Left renal pelvis (tissue), 4 donors: Measurements from ENCODE around the gene ZNF638. TPM values are rescaled to one million over a fixed set of nuclear protein-coding genes. Genes with fewer than 3 reads are reported as not detected.
"Not testable (repeated sequence)": the region's sequence is repeated elsewhere in the genome, so short reads cannot be mapped to it uniquely, and the experiment has no call there.

Source experiments
- DNase-seq, 4 donors: peaks; one replicate each; pipeline ENCODE4 v3.0.0-alpha.2; 2013; ENCODE audit warnings: low read depth in 4 of 4, low spot score in 3 of 4
- polyA plus RNA-seq, 4 donors: library from polyadenylated mRNA; unstranded; fragments of 120-200 nt; gene quantifications; one replicate each; pipeline ENCODE4 v1.2.1, GENCODE V29; 2013; ENCODE audit not compliant: insufficient read length in 4 of 4

The ZNF638 gene
- polyA plus RNA-seq, 4 donors, result 138 to 229 (median 222) TPM

DNA sequence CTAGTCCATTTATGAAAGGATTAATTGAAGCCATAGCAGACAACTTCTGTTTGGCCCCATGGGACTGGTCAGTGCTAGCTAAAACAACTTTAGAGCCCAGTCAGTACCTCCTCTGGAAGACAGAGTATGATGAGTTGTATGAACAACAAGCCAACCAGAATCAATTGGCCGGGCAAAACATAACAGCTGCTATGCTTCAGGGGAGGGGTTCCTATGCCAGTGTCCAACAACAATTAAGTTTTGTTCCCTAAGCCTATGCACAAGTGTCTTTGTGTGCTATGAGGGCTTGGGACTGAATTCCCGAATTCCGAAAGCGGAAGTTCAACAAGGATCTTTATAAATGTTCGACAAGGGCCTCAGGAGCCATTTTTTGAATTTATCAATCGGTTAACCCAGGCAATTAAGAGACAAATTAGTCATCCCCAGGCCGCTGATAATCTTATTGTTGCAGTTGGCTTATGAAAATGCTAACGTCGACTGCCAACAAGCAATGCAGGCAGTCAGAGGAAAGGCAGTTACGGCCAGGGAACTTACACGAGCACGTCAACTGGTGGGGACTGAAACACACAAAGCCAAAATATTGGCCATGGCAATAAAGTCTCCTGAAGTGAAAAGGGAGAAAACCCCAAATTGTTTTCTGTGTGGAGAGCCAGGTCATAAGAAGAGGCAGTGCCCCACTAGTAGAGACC is 57.9 kb downstream of the ZNF638 start:
- DNase-seq, result no peak

DNA sequence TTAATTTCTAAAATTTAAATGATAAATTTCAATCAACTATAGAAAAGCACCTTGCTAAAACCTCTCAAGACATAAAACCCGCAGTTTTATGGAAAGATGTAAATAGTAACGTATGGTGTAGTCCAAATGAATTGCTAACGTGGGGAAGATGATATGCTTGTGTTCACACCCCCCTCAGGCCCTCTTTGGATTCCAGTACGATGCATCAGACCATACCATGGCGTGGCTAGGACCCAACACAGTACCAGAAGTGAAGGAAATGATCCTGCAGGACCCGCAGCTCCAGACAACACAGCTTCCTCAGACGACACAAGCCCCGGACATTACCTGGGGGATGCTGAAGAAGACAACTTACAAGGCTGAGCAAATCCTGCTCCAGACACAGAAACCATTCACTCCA is 61.6 kb downstream of the ZNF638 start:
- DNase-seq, result no peak

DNA sequence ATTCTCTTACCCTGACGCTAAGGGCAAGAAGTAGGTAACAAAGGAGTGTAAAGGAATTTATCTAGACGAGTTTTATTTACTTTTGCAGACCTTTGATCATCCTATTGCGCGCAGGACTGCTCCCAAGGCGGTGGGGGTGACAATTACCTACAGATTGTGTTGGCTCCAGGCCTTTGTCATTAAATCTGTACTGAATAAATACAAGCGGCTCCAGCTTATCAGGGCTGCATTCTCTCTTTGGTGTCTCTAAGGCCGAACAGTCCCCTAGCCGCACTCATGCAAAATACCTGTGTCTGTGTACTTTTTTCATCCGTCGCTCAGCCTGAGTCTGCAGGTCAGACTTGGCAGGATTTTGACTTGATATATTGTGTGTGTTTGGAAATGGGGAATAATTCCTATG is 63.9 kb downstream of the ZNF638 start:
- no peak for DNase-seq

DNA sequence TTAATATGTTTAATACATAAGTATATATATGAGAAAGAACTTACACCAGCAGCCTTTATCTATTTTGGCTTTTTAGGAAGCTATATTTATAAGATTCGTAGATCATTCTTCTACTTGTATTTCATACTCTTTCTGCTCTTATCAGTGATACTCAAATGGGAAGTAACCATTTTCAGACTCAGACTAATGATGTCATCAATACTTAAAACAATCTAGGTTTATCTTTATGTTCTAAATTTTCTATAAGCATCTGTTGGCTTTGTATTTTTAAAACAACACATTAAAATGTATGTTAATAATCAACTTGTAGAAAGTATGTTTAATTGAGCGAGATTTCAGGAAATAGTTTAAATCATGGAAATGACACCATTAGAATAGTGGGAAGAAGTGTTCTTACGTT is 70.8 kb downstream of the ZNF638 start:
- DNase-seq, result no peak

DNA sequence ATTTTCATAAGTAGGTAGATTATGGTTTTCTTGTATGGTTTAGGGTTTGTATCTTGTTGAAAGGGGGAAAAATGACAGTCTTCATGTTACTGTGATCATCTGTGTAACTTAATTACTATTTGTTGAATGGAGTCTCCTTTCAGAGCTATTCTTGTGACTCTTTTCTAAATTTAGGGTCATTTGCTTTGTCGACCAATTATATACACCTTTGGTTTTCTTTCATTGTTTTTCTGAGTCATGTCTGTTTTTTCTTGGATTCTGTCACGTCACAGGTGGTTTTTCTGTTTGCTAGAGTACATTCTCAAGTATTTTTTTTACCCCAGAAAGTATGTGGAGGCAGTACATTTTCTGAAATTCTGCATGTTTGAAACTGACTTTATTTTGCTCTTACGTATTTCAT is 78.0 kb downstream of the ZNF638 start:
- DNase-seq, result no peak

DNA sequence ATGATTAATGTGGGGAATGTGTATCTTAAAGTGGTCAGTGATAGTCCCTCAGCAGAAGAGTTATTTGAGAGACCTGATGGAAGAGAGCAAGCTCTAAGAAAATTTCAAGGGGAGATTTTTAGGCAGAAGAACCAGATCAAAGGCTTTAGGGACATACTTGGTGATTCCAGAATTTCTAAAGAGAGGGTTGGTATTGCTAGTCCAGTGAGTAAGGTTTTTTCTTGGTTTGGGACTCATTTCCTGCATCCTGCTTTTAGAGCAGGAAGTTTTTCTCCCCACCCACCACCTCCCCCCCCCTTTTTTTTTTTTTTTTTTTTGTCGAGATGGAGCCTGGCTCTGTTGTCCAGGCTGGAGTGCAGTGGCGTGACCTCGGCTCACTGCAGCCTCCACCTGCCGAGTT is 79.1 kb downstream of the ZNF638 start:
- no peak for DNase-seq

DNA sequence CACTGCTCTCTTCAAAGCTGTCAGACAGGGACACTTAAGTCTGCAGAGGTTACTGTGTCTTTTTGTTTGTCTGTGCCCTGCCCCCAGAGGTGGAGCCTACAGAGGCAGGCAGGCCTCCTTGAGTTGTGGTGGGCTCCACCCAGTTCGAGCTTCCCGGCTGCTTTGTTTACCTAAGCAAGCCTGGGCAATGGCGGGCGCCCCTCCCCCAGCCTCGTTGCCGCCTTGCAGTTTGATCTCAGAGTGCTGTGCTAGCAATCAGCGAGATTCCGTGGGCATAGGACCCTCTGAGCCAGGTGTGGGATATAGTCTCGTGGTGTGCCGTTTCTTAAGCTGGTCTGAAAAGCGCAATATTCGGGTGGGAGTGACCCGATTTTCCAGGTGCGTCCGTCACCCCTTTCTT is 85.3 kb downstream of the ZNF638 start:
- DNase-seq, result not testable (repeated sequence)

DNA sequence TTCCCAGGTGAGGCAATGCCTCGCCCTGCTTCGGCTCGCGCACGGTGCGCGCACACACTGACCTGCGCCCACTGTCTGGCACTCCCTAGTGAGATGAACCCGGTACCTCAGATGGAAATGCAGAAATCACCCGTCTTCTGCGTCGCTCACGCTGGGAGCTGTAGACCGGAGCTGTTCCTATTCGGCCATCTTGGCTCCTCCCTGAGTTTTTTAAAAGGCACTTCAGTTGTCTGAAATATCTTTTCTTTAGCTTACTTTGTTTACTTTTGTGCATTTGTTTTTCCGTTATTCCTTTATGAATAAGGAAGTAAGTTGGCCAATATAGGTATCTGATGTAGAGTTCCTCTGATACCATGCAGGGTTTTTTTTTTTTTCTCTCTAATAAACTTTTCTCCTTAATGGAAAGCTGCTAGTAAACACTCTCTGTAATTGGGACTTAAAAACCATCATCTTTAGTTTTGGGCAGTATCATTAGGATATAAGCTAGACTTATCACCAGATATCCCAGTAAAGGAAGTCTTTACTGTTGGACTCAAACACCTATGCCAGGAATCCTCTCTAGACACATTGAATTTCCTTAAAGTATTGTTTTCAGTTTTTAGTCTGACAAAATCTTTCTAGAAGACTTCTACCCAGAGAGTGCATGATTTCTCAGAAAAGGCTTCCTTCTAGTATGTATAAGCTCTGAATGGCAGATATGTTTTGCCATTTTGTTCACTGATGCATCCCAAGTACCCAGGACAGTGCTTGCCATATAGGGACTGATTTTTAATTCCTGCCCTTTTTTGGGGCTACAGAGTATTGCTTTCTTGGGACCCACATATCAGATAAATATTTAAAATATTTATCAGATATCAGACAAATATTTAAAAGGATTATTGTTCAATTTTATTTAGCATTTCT is 86.0 kb downstream of the ZNF638 start:
- no peak for DNase-seq

DNA sequence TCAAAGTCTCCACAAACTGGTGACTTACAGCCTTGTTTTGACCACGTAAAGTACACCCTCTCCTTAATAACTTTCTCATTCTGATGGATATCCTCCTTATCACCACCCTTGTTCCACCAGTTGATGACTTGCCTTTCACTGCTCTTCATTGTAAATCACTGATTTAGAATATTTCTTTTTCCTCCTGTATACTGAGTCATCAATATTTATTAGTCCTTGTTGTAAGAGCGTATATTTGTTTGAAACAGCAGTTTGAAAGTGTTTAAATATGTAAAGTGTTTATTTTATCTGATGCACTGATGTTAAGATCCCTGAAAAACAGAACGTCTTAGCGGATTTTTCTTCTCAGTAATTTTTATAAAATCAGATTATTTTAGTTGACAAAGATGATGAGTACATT is 87.6 kb downstream of the ZNF638 start:
- DNase-seq, result no peak

DNA sequence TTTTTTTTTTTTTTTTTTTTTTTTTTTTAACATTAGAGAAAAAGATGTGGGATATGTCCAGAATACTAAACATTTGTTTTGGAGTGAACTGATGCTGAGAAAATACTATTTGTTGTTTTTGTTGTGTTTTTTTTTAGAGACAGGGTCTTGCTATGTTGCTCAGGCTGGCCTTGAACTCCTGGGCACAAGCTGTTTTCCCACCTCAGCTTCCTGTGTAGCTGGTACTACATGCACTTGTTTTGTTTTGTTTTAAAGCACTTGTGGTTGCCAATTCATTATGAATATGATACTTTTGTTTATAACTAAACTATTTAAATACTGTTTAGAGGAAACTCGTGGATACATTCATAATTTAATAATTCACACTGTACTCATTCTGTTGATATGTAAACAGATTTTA is 88.4 kb downstream of the ZNF638 start:
- DNase-seq, result no peak

DNA sequence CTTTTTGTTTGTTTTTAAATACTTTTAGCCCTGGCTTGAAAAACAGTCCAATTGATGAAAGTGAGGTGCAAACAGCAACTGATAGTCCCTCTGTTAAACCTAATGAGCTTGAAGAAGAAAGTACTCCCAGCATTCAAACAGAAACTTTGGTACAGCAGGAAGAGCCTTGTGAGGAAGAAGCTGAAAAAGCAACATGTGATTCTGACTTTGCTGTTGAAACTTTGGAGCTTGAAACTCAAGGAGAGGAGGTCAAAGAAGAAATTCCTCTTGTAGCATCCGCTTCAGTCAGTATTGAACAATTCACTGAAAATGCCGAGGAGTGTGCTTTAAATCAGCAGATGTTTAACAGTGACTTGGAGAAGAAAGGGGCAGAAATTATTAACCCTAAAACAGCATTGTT is 91.2 kb downstream of the ZNF638 start:
- DNase-seq, result no peak

DNA sequence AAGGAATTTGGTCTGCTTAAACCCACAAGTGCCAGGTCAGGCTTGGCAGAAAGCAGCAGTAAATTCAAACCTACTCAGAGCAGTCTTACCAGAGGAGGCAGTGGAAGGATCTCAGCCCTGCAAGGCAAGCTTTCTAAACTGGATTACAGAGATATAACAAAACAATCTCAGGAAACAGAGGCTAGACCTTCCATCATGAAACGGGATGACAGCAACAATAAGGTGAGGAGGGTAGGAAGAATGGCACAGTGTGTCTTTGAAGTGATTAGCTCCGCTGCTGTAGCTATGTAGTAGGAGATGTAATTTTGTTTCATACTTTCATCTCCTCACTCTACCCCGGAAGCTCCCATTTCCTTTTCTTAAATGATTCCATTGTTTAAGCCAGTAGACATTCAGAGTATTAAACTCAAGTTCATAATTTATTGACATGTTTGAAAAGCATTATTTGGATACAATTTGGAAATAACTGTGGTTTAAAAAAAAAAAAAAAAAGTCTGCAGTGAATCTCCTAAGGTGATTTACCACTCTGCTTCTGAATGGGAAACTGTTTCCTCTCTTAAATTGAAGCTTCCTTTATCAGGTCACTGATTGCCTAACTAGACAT is 92.3 kb downstream of the ZNF638 start:
- no peak for DNase-seq

DNA sequence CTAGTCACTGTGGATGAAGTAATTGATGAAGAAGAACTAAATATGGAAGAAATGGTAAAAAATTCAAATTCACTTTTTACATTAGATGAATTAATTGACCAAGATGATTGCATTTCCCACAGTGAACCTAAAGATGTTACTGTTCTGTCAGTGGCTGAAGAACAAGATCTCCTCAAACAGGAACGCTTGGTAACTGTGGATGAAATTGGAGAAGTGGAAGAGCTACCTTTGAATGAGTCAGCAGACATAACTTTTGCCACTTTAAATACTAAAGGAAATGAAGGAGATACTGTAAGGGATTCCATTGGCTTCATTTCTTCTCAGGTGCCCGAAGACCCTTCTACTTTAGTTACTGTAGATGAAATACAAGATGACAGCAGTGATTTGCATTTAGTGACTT is 95.1 kb downstream of the ZNF638 start:
- DNase-seq, result no peak

DNA sequence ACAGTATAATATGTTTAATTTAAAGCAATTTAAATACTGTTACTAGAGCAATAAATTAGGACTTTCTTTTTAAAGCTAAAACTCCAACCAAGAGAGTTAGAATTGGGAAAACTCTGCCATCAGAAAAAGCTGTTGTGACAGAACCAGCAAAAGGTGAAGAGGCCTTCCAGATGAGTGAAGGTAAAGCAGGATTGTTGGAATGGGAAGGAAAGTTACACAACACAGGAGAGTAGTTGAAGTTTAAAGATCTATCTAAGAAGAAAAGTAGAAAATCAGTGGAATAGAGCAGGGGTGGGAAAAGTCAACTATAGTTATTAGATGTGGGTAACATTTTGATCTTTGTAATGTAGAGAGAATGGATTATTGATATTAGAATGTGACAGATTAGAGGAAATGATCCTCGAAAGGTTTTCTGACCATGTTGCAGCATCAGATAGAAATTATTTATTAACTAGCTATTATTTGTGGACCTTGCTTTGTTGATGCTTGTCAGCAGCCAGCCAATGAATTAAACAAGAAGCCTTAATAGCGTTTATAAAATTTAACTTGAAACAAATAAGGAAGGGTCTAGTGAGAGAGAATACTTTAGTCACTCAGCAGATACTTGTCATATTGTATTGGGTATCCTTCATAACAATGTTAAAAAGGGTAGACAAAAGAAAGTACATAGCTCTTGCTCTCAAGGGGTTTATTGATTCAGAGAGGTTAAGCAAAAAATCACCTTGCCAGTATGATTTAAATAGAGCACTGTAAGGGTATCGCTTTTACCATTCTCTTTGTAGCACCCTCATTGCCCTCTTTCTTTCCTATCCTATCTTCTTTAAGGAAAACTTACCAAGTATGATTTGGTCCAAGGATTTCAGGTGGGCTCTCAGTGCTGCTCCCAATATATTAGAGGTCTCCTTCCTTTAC is 97.1 kb downstream of the ZNF638 start:
- DNase-seq, result no peak

DNA sequence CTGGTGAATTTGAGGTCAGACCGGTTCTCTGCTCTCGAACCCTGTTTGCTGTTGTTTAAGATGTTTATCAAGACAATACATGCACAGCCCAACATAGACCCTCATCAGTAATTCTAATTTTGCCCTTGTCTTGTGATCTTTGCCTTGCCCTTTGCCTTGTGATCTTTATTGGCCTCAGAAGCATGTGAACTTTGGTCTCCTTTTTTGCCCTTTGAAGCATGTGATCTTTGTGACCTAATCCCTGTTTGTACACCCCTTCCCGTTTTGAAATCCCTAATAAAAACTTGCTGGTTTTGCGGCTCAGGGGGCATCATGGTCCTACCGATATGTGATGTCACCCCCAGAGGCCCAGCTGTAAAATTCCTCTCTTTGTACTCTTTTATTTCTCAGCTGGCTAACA is 113.6 kb downstream of the ZNF638 start:
- DNase-seq, result not testable (repeated sequence)

DNA sequence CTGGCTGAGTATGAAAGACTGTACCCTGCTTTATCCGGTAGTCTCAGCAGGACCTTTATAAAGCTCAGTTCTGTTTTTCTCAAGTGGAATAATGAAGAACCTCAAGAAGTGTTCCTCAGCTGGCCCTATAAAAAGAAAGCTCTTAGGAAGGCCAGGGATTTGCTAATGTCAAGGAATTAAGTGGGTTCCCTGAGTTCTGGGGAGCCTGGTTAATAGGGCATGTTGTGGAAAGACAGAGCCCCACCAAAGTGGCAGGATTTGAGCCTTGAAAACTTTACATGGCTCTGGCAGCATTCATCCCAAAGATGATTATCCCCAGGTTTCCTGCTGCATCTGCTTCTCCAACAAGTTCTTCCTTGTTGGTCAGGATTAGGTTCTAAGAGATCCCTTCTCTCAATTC is 114.9 kb downstream of the ZNF638 start:
- no peak for DNase-seq

DNA sequence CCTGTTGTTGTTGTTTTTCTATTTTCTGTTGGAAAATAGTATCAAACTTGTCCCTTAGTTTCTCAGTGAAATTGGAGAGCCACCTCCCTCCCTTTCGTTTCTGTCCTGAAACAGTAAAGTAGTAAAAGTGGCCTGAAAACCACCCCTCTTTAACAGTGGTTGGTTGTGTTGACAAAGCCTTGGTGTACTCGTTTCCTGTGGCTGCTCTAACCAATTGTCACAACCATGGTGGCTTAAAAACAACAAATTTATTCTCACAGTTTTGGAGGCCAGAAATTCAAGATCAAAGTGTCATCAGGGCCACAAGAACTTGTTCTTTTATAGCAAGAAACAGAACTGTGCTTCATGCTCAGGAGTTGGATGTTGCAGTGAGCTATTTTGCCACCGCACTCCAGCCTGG is 117.8 kb downstream of the ZNF638 start:
- DNase-seq, result no peak

DNA sequence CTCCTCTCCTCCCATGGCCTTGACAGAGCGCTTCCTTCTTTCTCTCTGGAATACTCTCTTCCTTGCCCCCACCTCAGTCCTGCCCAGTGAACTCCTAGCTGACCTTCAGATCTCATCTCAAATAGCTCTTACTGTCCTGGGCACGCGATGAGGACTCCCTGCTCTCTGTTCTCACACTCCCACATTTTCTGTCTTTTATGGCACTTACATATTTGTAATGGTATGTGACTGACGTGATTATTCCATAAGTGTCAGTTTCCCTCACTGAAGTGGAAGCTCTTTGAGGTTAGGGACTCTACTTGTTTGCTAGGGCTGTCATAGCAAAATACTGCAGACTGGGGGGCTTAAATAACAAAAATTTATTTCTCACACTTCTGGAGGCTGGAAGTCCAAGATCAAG is 120.1 kb downstream of the ZNF638 start:
- no peak for DNase-seq

DNA sequence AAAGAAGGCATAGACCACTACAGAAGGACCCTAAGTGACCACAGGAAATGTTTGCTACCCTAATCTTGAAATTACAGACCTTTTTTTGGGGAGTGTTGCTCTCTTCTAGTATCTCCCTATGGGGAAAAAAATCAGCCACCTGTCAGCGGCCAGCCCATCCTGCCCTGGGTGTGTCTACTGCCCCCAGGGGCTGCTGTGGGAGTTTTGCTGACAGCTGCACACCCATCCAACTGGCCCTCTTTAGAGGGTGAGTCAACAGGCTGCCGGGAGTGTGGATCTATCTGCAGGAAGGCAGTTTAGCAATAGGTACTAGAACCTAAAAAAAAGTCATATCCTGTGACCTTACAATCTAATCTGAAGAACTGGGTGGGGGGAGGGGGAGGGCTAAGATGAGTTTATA is 121.0 kb downstream of the ZNF638 start:
- DNase-seq, result no peak

DNA sequence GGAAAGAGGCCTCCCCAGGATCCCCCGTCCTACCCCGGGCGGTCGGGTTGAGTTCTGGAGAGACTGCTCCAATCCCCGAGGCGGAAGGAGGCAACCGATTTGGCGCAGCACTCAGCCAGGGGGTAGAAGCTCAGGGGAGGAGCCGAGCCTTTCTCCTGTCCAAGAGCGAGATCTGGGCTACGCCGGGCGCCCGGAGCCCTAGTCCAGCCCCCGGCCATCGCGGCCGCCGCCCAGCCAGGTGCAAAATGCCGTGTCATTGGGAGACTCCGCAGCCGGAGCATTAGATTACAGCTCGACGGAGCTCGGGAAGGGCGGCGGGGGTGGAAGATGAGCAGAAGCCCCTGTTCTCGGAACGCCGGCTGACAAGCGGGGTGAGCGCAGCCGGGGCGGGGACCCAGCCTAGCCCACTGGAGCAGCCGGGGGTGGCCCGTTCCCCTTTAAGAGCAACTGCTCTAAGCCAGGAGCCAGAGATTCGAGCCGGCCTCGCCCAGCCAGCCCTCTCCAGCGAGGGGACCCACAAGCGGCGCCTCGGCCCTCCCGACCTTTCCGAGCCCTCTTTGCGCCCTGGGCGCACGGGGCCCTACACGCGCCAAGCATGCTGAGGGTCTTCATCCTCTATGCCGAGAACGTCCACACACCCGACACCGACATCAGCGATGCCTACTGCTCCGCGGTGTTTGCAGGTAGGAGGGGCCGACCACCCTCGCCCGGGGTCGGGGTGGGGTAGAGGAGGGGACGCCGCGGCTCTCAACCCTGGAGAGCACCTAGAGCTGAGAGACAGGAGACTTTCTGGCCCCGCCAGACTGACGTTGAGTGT is 122.0 kb downstream of the ZNF638 start, which contains the start of gene DYSF:
DYSF (plus strand) TSS at position 158 of the 817 bp plus-strand sequence.
- DNase-seq, result no peak
